ENCODE measurements around the gene DIRAS1. TPM values are rescaled to one million over a fixed set of nuclear protein-coding genes. Genes with fewer than 3 reads are reported as not detected.
"Not testable (repeated sequence)": the region's sequence is repeated elsewhere in the genome, so short reads cannot be mapped to it uniquely, and the experiment has no call there.

Gene DIRAS1
- total and polyA plus RNA-seq, 12 donors: 0.09 to 4.8 (median 1.8) TPM

DNA sequence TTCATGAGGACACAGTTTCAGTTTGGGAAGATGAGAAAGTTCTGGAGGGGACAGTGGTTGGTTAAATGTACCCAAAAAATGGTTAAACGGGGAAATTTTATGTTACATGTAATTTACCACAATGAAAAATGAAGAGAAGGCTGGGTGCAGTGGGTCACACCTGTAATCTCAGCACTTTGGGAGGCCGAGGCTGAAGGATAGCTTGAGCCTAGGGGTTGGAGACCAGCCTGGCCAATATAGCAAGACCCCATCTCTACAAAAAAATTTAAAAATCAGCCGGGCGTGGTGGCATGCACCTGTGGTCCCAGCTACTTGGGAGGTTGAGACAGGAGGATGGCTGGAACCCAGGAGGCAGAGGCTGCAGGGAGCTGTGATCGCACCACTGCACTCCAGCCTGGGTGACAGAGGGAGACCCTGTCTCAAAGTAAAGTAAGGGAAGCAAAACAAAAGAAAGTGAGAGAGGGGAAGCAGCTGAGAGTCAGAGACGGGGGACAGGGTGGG lies 35.9 kb downstream of the DIRAS1 start:
- Histone ChIP-seq H3K27ac (peak overlapping the region in 4 of 5 donors; percentile 36 to 74 (median 52)), H3K27me3 (no peaks in the 10 kb centered on the region), H3K9me3 (replicated peaks in 1 of 3) (no peaks in the 10 kb centered on the region), H3K36me3 (replicated peaks in 1 of 2) (no peaks in the 10 kb centered on the region), H3K4me3 (peak overlapping the region in 2 of 4 donors; percentile 34 to 44), H3K4me1 (replicated peaks in 1 of 2) (no peaks in the 10 kb centered on the region)
- TF ChIP-seq CTCF (IDR thresholded peaks at IDR 0.05) (no peak), POLR2A (IDR thresholded peaks at IDR 0.05) (no peak)
- WGBS, 4 donors: 80 to 90% (median 85%) methylated on average over 6 of the region's 6 CpGs
- no peak for DNase-seq
- intact Hi-C loops (cut with DNase I): no loop called here

- H3K4me1 ChIP-seq (replicated peaks in 1 of 2): no peaks in the 10 kb centered on the region
- H3K27me3 ChIP-seq: no peaks in the 10 kb centered on the region
- TF ChIP-seq CTCF (IDR thresholded peaks at IDR 0.05) (no peak), POLR2A (IDR thresholded peaks at IDR 0.05) (no peak)
- H3K9me3 ChIP-seq (replicated peaks in 1 of 3): no peaks in the 10 kb centered on the region
- DNase-seq: no peak
- intact Hi-C loops (cut with DNase I): no loop called here
- H3K27ac ChIP-seq: no peak overlapping the region
- no peak overlapping the region for H3K4me3 ChIP-seq
- WGBS, 4 donors: 90 to 92% (median 91%) methylated on average over 20 of the region's 20 CpGs
- H3K36me3 ChIP-seq (replicated peaks in 1 of 2): no peaks in the 10 kb centered on the region
Measured at GRCh38 chr19:2683430-2684003, 37.7 kb downstream of the DIRAS1 start.

GRCh38 chr19:2680808-2681207 lies 40.4 kb downstream of the DIRAS1 start:
- DNase-seq: no peak
- Histone ChIP-seq H3K4me1 (replicated peaks in 1 of 2) (no peaks in the 10 kb centered on the region), H3K27me3 (no peaks in the 10 kb centered on the region)

DNA sequence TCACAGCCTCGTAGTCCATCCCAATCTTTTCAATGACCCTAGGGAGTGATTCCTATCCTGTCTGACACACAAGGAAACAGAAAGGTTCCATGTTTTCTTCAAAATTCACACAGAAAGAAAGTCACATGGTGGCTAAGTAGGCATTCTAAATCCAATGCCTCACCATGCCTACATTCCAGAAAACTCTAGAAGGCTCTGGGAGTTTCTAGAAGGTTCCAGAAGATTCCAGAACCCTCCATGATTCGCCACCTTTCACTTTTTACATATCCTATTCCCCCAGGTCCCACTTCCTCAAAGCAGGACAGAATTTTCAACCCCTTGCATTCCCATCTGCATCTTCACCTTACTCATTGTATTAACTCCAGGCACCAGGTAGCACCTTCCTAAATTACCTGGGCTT lies 41.7 kb downstream of the DIRAS1 start:
- WGBS, 4 donors: 83 to 94% (median 92%) methylated on average over 2 of the region's 2 CpGs

More at GRCh38 chr19:2680808-2681207, 40.4 kb downstream of the DIRAS1 start:
- H3K36me3 ChIP-seq (replicated peaks in 1 of 2): no peaks in the 10 kb centered on the region
- H3K27ac ChIP-seq: no peak overlapping the region
- H3K4me3 ChIP-seq: no peak overlapping the region
- no peak for TF ChIP-seq CTCF (IDR thresholded peaks at IDR 0.05)
- TF ChIP-seq POLR2A (IDR thresholded peaks at IDR 0.05): no peak
- 93 to 97% (median 95%) methylated on average over 11 of the region's 11 CpGs for WGBS, 4 donors
- intact Hi-C loops (cut with DNase I): no loop called here
- H3K9me3 ChIP-seq (replicated peaks in 1 of 3): no peaks in the 10 kb centered on the region

GRCh38 chr19:2678948-2679347 lies 42.2 kb downstream of the DIRAS1 start:
- intact Hi-C loops (cut with DNase I); H3K9me3 ChIP-seq (replicated peaks in 1 of 3); H3K4me1 ChIP-seq (replicated peaks in 1 of 2); H3K27me3 ChIP-seq; H3K36me3 ChIP-seq (replicated peaks in 1 of 2); H3K4me3 ChIP-seq; DNase-seq; H3K27ac ChIP-seq: not testable (repeated sequence)
- WGBS, 4 donors: 90 to 98% (median 96%) methylated on average over 5 of the region's 5 CpGs

More for the DNA sequence above, 41.7 kb downstream of the DIRAS1 start:
- no peak for DNase-seq
- H3K27me3 ChIP-seq: no peaks in the 10 kb centered on the region
- no peaks in the 10 kb centered on the region for H3K36me3 ChIP-seq (replicated peaks in 1 of 2)
- H3K27ac ChIP-seq: no peak overlapping the region
- no peaks in the 10 kb centered on the region for H3K4me1 ChIP-seq (replicated peaks in 1 of 2)
- H3K9me3 ChIP-seq (replicated peaks in 1 of 3): no peaks in the 10 kb centered on the region
- no peak for TF ChIP-seq POLR2A (IDR thresholded peaks at IDR 0.05)
- no peak for TF ChIP-seq CTCF (IDR thresholded peaks at IDR 0.05)
- H3K4me3 ChIP-seq: no peak overlapping the region
- intact Hi-C loops (cut with DNase I): no loop called here
